Measurements from ENCODE around the gene OTOG. TPM values are rescaled to one million over a fixed set of nuclear protein-coding genes. Genes with fewer than 3 reads are reported as not detected.

The OTOG gene
- total and polyA plus RNA-seq, 2 of the 8 experiments (the other 6 are each of a cell fraction or from before 2014, with no cell fraction given), result 0.41 to 1.5 TPM

- no peak for TF ChIP-seq RNF2 (IDR thresholded peaks at IDR 0.05; ENCODE audit: borderline replicate concordance, low read depth, low read length, missing control alignments, poor library complexity, severe bottlenecking)
- TF ChIP-seq USF2 (IDR thresholded peaks at IDR 0.05; ENCODE audit: low read length), result no peak
- no peak for TF ChIP-seq SP4 (IDR thresholded peaks at IDR 0.05; ENCODE audit: low read length)
- no peak for TF ChIP-seq SIN3A (conservative IDR thresholded peaks at IDR 0.05 in 1 of 2, IDR thresholded peaks at IDR 0.05 in 1 of 2; ENCODE audit: low read depth in 1 of 2, low read length in 2 of 2)
- no peak for TF ChIP-seq BCL11A (IDR thresholded peaks at IDR 0.05; ENCODE audit: low read depth in 2 of 2, low read length in 2 of 2)
- no peak for TF ChIP-seq CEBPB (IDR thresholded peaks at IDR 0.05; ENCODE audit: low read depth, low read length)
- no peak for TF ChIP-seq EGR1 (IDR thresholded peaks at IDR 0.05; ENCODE audit: borderline replicate concordance, low read depth, low read length)
- no peak for TF ChIP-seq E2F6 (IDR thresholded peaks at IDR 0.05)
Measured at GRCh38 chr11:17571431-17572358, 24.6 kb downstream of the OTOG start (continued).
